ENCODE data around the gene EEF1AKMT4. TPM values are rescaled to one million over a fixed set of nuclear protein-coding genes. Genes with fewer than 3 reads are reported as not detected.

The EEF1AKMT4 gene
- total RNA-seq, 1 experiment from 2014 or later, result 8.1 TPM

DNA sequence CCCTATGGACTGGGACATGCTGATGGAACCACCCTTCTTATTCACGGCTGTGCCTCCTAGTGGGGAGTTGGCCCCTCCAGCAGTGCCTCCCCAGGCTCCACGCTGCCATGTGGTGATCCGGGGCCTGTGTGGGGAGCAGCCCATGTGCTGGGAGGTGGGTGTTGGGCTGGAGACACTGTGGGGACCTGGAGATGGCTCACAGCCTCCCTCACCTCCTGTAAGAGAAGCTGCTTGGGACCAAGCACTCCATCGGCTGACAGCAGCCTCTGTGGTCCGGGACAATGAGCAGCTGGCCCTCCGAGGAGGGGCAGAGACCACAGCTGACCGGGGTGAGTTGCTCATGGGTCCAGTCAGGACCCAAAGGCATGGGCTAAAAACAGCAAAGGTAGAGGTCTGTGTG lies 9.8 kb upstream of the EEF1AKMT4 start:
- no peak overlapping the region for H4K5ac ChIP-seq (ENCODE audit: insufficient read length, low read depth, low read length)
- no peak overlapping the region for H3K4me2 ChIP-seq (ENCODE audit: insufficient read depth, insufficient read length, low read length)
- H3K9me3 ChIP-seq (ENCODE audit: control insufficient read depth, low read depth, low read length), result no peaks in the 10 kb centered on the region
- no peaks in the 10 kb centered on the region for H3K23me2 ChIP-seq (ENCODE audit: insufficient read length, low read depth, low read length, poor library complexity, severe bottlenecking)
- no peak overlapping the region for H2BK120ac ChIP-seq (ENCODE audit: low read depth, low read length, poor library complexity, severe bottlenecking)
- no peak overlapping the region for H3K18ac ChIP-seq (ENCODE audit: insufficient read length, low read depth, low read length)
- H2AK5ac ChIP-seq (ENCODE audit: insufficient read length, low read length), result no peak overlapping the region
- WGBS (ENCODE audit: extremely low coverage, insufficient read length, low lambda C conversion rate), result no CpG with 5 or more reads among the region's 7 CpGs
- no peak overlapping the region for H3K4me3 Mint-ChIP-seq
- no peak overlapping the region for H3K27ac ChIP-seq (ENCODE audit: insufficient read length, low read depth, low read length)
- H2BK15ac ChIP-seq (ENCODE audit: low read depth, low read length), result no peak overlapping the region
- no peaks in the 10 kb centered on the region for H3K9me3 Mint-ChIP-seq
- H3K27me3 Mint-ChIP-seq (ENCODE audit: low read depth), result peaks cover 1% of the 10 kb centered on the region
- no peak overlapping the region for H4K8ac ChIP-seq (replicated peaks; ENCODE audit: insufficient read length, low read depth, low read length)
- H3K56ac ChIP-seq (ENCODE audit: insufficient read length, low read depth, low read length), result no peak overlapping the region
- H3K4ac ChIP-seq (ENCODE audit: low read depth, low read length), result no peak overlapping the region
- no peak overlapping the region for H4K91ac ChIP-seq (ENCODE audit: insufficient read length, low read depth, low read length)
- no peaks in the 10 kb centered on the region for H3K27me3 ChIP-seq (ENCODE audit: insufficient read depth, low read length)
- peaks cover 10 to 26% (median 25%) of the 10 kb centered on the region in 3 experiments for H3K36me3 Mint-ChIP-seq (ENCODE audit: insufficient read depth in 1 of 3, low read depth in 3 of 3)
- no peak overlapping the region for H3K23ac ChIP-seq (ENCODE audit: insufficient read length, low read depth, low read length)
- no peak overlapping the region for H2BK20ac ChIP-seq (ENCODE audit: low read depth, low read length, poor library complexity, severe bottlenecking)
- no peak overlapping the region for H2AFZ ChIP-seq (ENCODE audit: low read length)
- H3K4me1 ChIP-seq (ENCODE audit: insufficient read depth, low read length), result no peaks in the 10 kb centered on the region
- H3K4me1 Mint-ChIP-seq, result 0 out of 4 replicates have a peak, but pooled peaks cover 0 to 4% of the 10 kb centered on the region in 2 experiments
- no peak for DNase-seq
- H2BK5ac ChIP-seq (ENCODE audit: insufficient read length, low read length), result no peak overlapping the region
- H3T11ph ChIP-seq (ENCODE audit: low read length), result no peak overlapping the region
- H3K79me1 ChIP-seq (ENCODE audit: insufficient read depth, low read depth, low read length, poor library complexity, severe bottlenecking), result no peaks in the 10 kb centered on the region
- no peak overlapping the region for H3K9ac ChIP-seq (ENCODE audit: extremely low read depth, insufficient read length, low read length)
- no peaks in the 10 kb centered on the region for H4K20me1 ChIP-seq (ENCODE audit: control insufficient read depth, insufficient read depth, insufficient read length)
- no peak overlapping the region for H3K27ac Mint-ChIP-seq
- no peak overlapping the region for H3K14ac ChIP-seq (ENCODE audit: insufficient read depth, low read length)
- TF ChIP-seq, protein P1, sequence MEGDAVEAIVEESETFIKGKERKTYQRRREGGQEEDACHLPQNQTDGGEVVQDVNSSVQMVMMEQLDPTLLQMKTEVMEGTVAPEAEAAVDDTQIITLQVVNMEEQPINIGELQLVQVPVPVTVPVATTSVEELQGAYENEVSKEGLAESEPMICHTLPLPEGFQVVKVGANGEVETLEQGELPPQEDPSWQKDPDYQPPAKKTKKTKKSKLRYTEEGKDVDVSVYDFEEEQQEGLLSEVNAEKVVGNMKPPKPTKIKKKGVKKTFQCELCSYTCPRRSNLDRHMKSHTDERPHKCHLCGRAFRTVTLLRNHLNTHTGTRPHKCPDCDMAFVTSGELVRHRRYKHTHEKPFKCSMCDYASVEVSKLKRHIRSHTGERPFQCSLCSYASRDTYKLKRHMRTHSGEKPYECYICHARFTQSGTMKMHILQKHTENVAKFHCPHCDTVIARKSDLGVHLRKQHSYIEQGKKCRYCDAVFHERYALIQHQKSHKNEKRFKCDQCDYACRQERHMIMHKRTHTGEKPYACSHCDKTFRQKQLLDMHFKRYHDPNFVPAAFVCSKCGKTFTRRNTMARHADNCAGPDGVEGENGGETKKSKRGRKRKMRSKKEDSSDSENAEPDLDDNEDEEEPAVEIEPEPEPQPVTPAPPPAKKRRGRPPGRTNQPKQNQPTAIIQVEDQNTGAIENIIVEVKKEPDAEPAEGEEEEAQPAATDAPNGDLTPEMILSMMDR (conservative IDR thresholded peaks at IDR 0.05), result no peak
- H3K79me2 ChIP-seq (ENCODE audit: insufficient read depth, low read length), result no peaks in the 10 kb centered on the region
- H2BK12ac ChIP-seq (ENCODE audit: insufficient read length, low read depth, low read length), result no peak overlapping the region
